Measurements from ENCODE around the gene RHOXF1.

GRCh38 chrX:120137439-120137838 is 21.7 kb upstream of the RHOXF1 start:
- no peak for TF ChIP-seq CTCF (tag by site-specific recombination; IDR thresholded peaks at IDR 0.05)
- no peak for TF ChIP-seq ZNF174 (tag by site-specific recombination; IDR thresholded peaks at IDR 0.05)
- TF ChIP-seq ZIC2 (tag by site-specific recombination; IDR thresholded peaks at IDR 0.05), result no peak
